Left ventricle myocardium inferior (tissue), 1 donor: ENCODE measurements around the gene CCK. TPM values are rescaled to one million over a fixed set of nuclear protein-coding genes. Genes with fewer than 3 reads are reported as not detected.

Experiments used
- DNase-seq: peaks from one replicate; pipeline ENCODE4 v3.0.0-alpha.2; 2020
- H3K27ac ChIP-seq: fragments of 200-600 bp; replicated peaks from 2 replicates; pipeline ENCODE4 v1.8.0; 2021
- H3K27me3 ChIP-seq: fragments of 200-600 bp; 2 replicates; pipeline ENCODE4 v1.8.0; 2021; ENCODE audit warnings: low read depth
- H3K36me3 ChIP-seq: fragments of 200-600 bp; 2 replicates; pipeline ENCODE4 v1.8.0; 2021
- H3K4me1 ChIP-seq: fragments of 200-600 bp; 2 replicates; pipeline ENCODE4 v1.8.0; 2021
- H3K4me3 ChIP-seq: fragments of 200-600 bp; 2 replicates; pipeline ENCODE4 v1.8.0; 2021; ENCODE audit warnings: mild to moderate bottlenecking, moderate library complexity
- H3K9me3 ChIP-seq: fragments of 200-600 bp; replicated peaks from 2 replicates; pipeline ENCODE4 v1.8.0; 2021
- CTCF ChIP-seq: fragments of 200-600 bp; IDR thresholded peaks from 2 replicates; pipeline ENCODE4 v1.8.0; 2021; ENCODE audit warnings: antibody characterized with exemption, mild to moderate bottlenecking, borderline replicate concordance
- intact Hi-C: fragments of 100-400 bp; cut with micrococcal nuclease; formaldehyde crosslinking; loops from one replicate; pipeline ENCODE4 v1.11.0; 2022
- total RNA-seq: library from RNA; stranded (reverse); fragmentation: NEBNext Ultra II Directional; extraction: Animal tissue kit (Norgen Biotek cat#: 25700); gene quantifications from one replicate; pipeline ENCODE4 v1.2.1, GENCODE V29; 2021
- donor health status: DM: no; HTN: yes; CAD: no; lungs with severe emphysema.

CCK gene
- total RNA-seq, 1 donor from 2014 or later: not detected

- Histone ChIP-seq H3K4me3 (no peak overlapping the region), H3K27me3 (no peaks in the 10 kb centered on the region), H3K36me3 (peaks cover 53% of the 10 kb centered on the region), H3K9me3 (no peaks in the 10 kb centered on the region), H3K27ac (no peak overlapping the region), H3K4me1 (peaks cover 21% of the 10 kb centered on the region)
- DNase-seq: no peak
- intact Hi-C loops: no loop called here
- no peak for TF ChIP-seq CTCF
Observed at GRCh38 chr3:42216931-42217333, 49.1 kb downstream of the CCK start.

GRCh38 chr3:42216302-42216701 is 49.7 kb downstream of the CCK start:
- no peak for TF ChIP-seq CTCF
- Histone ChIP-seq H3K27ac (no peak overlapping the region), H3K4me3 (no peak overlapping the region), H3K9me3 (no peaks in the 10 kb centered on the region), H3K36me3 (peaks cover 56% of the 10 kb centered on the region), H3K4me1 (peaks cover 21% of the 10 kb centered on the region), H3K27me3 (no peaks in the 10 kb centered on the region)
- intact Hi-C loops: no loop called here
- no peak for DNase-seq

GRCh38 chr3:42214565-42215283 is 51.3 kb downstream of the CCK start:
- peaks cover 55% of the 10 kb centered on the region for H3K36me3 ChIP-seq
- DNase-seq: no peak
- no peak overlapping the region for H3K27ac ChIP-seq
- no peak overlapping the region for H3K4me3 ChIP-seq
- H3K9me3 ChIP-seq: no peaks in the 10 kb centered on the region
- peaks cover 22% of the 10 kb centered on the region for H3K4me1 ChIP-seq
- intact Hi-C loops: no loop called here
- no peak for TF ChIP-seq CTCF
- no peaks in the 10 kb centered on the region for H3K27me3 ChIP-seq

GRCh38 chr3:42214064-42214463 is 51.9 kb downstream of the CCK start:
- no peak for TF ChIP-seq CTCF
- intact Hi-C loops: no loop called here
- peaks cover 26% of the 10 kb centered on the region for H3K4me1 ChIP-seq
- no peak overlapping the region for H3K27ac ChIP-seq
- no peak overlapping the region for H3K4me3 ChIP-seq
- H3K9me3 ChIP-seq: no peaks in the 10 kb centered on the region
- DNase-seq: no peak
- peaks cover 57% of the 10 kb centered on the region for H3K36me3 ChIP-seq
- no peaks in the 10 kb centered on the region for H3K27me3 ChIP-seq

- intact Hi-C loops: no loop called here
- Histone ChIP-seq H3K27me3 (no peaks in the 10 kb centered on the region), H3K9me3 (no peaks in the 10 kb centered on the region), H3K4me1 (peaks cover 26% of the 10 kb centered on the region), H3K27ac (no peak overlapping the region), H3K4me3 (no peak overlapping the region), H3K36me3 (peaks cover 57% of the 10 kb centered on the region)
- no peak for TF ChIP-seq CTCF
- DNase-seq: no peak
Observed at GRCh38 chr3:42213417-42213816, 52.6 kb downstream of the CCK start.
